ENCODE data around the gene SESN2. TPM values are rescaled to one million over a fixed set of nuclear protein-coding genes. Genes with fewer than 3 reads are reported as not detected.
"Not testable (repeated sequence)": the region's sequence is repeated elsewhere in the genome, so short reads cannot be mapped to it uniquely, and the experiment has no call there.

Gene SESN2
- total RNA-seq, 2 donors from 2014 or later = 4.4 to 4.5 TPM

DNA sequence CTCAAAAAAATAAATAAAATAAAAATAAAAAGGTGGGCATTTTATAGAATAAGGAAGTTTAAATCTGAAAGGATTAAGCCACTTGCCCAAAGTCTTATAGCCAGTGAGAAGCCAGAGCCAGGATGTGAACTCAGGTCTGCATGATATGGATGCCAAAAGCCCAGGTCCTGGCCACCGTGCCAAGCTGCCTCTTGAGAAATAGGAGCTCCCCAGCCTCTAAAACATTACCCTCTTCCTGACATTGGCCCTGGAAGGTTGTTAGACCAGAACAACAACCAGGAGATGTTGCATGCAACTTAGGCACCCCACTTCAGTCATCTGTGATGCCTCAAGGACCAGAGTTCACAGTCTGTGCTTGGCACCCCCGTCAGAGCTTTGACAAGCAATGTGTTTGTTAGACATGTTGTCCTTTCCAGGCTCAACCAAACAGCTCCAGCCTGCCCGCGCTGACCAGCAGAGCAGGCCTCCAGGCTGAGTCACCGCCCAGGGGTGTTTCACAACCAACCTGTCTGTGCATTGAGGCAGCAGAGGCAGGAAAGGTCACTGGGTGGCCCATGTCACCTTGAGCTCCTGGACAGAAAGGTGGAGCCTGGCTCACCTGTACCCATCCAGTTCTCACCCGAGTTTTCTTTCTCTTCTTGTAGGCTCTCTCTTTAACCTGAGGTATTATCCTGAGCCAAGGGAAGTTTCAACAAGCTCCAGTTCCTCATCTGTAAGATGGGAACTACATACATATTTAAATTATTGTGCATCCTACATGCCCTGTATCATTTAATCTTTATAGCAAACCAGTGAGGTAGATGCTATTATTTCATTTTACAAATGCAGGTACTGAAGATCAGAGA, 54.6 kb downstream of the SESN2 start:
- intact Hi-C loops (cut with DNase I) = loop anchor here in 1 of 2 donors (10.0 kb wide), 1 partner anchor 49 kb away; no protein-coding TSS in a partner anchor
- ATAC-seq (peak in 1 of 2 donors; percentile 71), DNase-seq (peak; percentile 48)

DNA sequence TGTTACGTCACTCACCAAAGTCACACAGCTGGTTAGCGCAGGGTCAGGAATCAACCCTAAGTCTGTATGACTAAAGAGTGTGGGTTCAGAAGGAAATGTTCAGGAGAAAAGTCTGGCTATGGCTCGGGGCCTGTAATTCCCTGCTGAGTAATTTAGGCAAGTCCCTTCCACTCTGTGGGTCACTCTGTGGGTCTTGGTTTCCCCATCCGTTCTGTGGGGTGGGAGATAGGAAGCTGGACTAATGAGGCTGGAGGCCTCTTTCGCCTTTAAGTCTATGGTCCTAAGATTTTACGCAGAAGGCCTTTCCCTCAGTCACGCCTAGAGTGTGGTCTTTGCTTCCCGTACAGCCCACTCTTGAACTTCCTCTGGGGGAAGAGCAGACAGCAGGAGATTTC, 55.2 kb downstream of the SESN2 start:
- DNase-seq = no peak

DNA sequence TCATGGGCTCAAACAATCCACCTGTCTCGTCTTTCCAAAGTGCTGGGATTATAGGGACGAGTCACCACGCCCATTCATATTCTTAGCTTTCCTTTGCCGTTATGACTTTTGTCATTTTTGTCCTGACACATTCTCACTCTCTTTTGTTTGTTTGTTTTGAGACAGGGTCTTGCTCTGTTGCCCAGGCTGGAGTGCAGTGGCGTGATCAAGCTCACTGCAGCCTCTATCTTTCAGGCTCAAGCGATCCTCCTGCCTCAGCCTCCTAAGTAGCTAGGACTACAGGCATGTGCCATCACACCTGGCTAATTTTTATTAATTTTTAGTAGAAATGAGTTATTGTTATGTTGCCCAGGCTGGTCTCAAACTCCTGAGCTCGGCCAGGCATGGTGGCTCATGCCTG, 57.7 kb downstream of the SESN2 start:
- intact Hi-C loops (cut with DNase I) = loop anchor here in 1 of 2 donors (10.0 kb wide), 1 partner anchor 52 kb away; no protein-coding TSS in a partner anchor
- ATAC-seq (no peak), DNase-seq (no peak)

More for the DNA sequence above, 55.2 kb downstream of the SESN2 start:
- no peak for ATAC-seq
- intact Hi-C loops (cut with DNase I) = loop anchor here in 1 of 2 donors (10.0 kb wide), 1 partner anchor 50 kb away; no protein-coding TSS in a partner anchor

DNA sequence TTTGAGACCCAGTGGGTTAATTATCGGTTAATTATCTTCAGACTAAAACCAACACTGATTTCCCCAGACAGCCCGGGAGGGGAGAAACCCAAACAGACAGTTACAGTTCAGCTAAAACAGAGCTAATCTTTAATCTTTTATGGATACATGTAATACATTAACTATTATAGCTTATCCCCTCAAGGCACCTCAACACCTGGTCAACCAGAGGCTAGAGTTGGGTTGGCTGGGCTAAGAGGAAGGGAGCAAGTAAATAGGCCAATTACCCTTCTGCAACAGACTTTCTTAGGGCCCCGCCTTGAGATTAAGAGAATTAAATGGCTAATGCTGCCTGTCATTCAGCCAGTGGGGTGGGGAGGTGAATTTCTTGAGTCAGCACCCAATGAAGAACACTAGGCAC, 62.9 kb downstream of the SESN2 start:
- ATAC-seq (no peak), DNase-seq (no peak)
- intact Hi-C loops (cut with DNase I) = no loop called here

DNA sequence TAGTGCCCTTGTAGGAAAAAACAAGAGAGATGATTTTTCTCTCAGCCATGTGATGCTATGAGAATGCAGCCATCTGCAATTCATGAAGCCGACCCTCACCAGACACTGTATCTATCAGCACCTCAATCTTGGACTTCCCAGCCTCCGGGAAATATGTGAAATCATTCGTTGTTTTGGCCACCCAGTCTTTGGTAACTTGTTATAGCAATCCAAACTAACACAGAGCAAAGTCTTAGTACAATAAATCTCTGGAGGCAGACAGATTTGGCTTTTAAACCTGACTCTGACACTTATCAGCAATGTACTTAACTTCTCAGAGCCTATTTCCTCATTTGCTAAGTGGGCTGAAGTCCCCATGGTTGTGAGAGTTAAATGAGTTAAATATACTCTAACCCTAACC, 64.4 kb downstream of the SESN2 start:
- intact Hi-C loops (cut with DNase I) = no loop called here
- no peak for ATAC-seq
- DNase-seq = no peak

- intact Hi-C loops (cut with DNase I) = loop anchor here in 1 of 2 donors (5.0 kb wide), 1 partner anchor 79 kb away; no protein-coding TSS in a partner anchor
- ATAC-seq (no peak), DNase-seq (no peak)
These were observed 67.2 kb downstream of the SESN2 start for GRCh38 chr1:28326515-28326914.

DNA sequence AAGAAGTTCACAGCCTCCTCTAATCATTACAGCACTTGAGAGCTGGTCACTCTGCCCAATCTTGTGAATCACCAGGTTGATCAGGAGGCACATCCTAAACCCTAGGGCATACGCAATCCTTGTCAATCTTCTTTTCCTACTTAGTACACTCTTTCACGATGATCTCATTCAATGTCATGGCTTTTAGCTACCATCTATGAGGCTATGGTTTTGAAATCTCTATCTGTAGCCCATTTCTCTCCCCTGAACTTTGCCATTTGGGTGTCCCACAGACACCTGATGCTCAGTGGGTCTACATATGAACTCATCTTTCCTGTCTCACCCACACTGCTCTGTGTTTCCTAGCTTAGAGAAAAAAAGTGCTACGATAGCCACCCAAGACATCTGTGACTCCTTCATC, 67.7 kb downstream of the SESN2 start:
- no peak for DNase-seq
- ATAC-seq = no peak

DNA sequence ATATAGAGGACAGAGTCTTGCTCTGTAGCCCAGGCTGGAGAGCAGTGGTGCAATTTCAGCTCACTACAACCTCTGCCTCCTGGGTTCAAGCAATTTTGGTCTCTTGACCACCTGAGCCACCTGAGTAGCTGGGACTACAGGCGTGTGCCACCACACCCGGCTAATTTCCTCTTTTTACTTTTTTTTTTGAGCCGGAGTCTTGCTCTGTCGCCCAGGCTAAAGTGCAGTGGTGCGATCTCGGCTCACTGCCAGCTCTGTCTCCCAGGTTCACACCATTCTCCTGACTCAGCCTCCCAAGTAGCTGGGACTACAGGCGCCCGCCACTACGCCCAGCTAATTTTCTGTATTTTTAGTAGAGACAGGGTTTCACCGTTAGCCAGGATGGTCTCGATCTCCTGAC, 68.1 kb downstream of the SESN2 start:
- DNase-seq, ATAC-seq: not testable (repeated sequence)
- intact Hi-C loops (cut with DNase I) = loop anchor here in 1 of 2 donors (5.0 kb wide), 1 partner anchor 80 kb away; no protein-coding TSS in a partner anchor

More for the DNA sequence above, 67.7 kb downstream of the SESN2 start:
- intact Hi-C loops (cut with DNase I) = loop anchor here in 1 of 2 donors (5.0 kb wide), 1 partner anchor 80 kb away; no protein-coding TSS in a partner anchor

- DNase-seq = no peak
- intact Hi-C loops (cut with DNase I) = loop anchor here in 1 of 2 donors (5.0 kb wide), 1 partner anchor 81 kb away; no protein-coding TSS in a partner anchor
- ATAC-seq = no peak
These were observed 68.9 kb downstream of the SESN2 start for GRCh38 chr1:28328228-28328648.

GRCh38 chr1:28329395-28330153, 70.3 kb downstream of the SESN2 start:
- intact Hi-C loops (cut with DNase I) = loop anchor here in 1 of 2 donors (5.0 kb wide), 1 partner anchor 82 kb away; no protein-coding TSS in a partner anchor
- peak; percentile 31 to 52 for ATAC-seq
- peak; percentile 33 for DNase-seq

Other genes starting within 250 kb of the SESN2 start
- gene EYA3, start 170.9 kb upstream of the SESN2 start, total RNA-seq = 10 to 100 TPM; 17.8 to 18.8 TPM
- 1 to 10 TPM; 4.7 to 5.2 TPM for gene PTAFR, start 82.8 kb upstream of the SESN2 start, total RNA-seq
- 10 to 100 TPM; 59.6 to 62.1 TPM for gene DNAJC8, start 26.5 kb upstream of the SESN2 start, total RNA-seq
- gene ATP5IF1, start 23.4 kb upstream of the SESN2 start, total RNA-seq = 100 to 1,000 TPM; 241 to 296 TPM
- gene MED18, start 69.5 kb downstream of the SESN2 start, total RNA-seq = 1 to 10 TPM; 8.1 to 9.5 TPM
- gene PHACTR4, start 110.2 kb downstream of the SESN2 start, total RNA-seq = 10 to 100 TPM; 20.8 to 26.2 TPM
- gene RCC1, start 246.5 kb downstream of the SESN2 start, total RNA-seq = 10 to 100 TPM in 1 of 2 donors, 1 to 10 TPM in 1; 7.3 to 10.8 TPM